Mesendoderm (in vitro differentiated cells): ENCODE measurements around the gene MCM8. TPM values are rescaled to one million over a fixed set of nuclear protein-coding genes. Genes with fewer than 3 reads are reported as not detected.
A peak's percentile ranks its signal among the peaks of the same experiment; 100 is the strongest.

ENCODE experiments used
- DNase-seq: peaks from one replicate; pipeline ENCODE4 v3.0.0; 2013
- H2AK5ac ChIP-seq: 2 replicates; pipeline ENCODE4 v1.6.1; 2013; ENCODE audit warnings: low read length, inconsistent platforms
- H2BK120ac ChIP-seq: 2 replicates; pipeline ENCODE4 v1.6.1; 2013; ENCODE audit warnings: low read depth, mild to moderate bottlenecking, low read length, moderate library complexity, mixed read lengths
- H2BK15ac ChIP-seq: replicated peaks from 2 replicates; pipeline ENCODE4 v1.6.1; 2013; ENCODE audit warnings: low read depth, mild to moderate bottlenecking, moderate library complexity
- H2BK5ac ChIP-seq: 2 replicates; pipeline ENCODE4 v1.6.1; 2013; ENCODE audit warnings: low read length, inconsistent platforms
- H3K18ac ChIP-seq: 2 replicates; pipeline ENCODE4 v1.6.1; 2013; ENCODE audit warnings: mild to moderate bottlenecking, low read length, mixed read lengths
- H3K23ac ChIP-seq: one replicate; pipeline ENCODE4 v1.6.1; 2013; ENCODE audit warnings: low read length
- H3K27ac ChIP-seq: 2 replicates; pipeline ENCODE4 v1.5.1; 2013; ENCODE audit warnings: low read depth, mild to moderate bottlenecking, inconsistent platforms, low read length, moderate library complexity
- H3K27me3 ChIP-seq: 2 replicates; pipeline ENCODE4 v1.6.1; 2013; ENCODE audit warnings: low read length, control low read depth, mild to moderate bottlenecking, inconsistent platforms; ENCODE audit not compliant: insufficient read depth, poor library complexity
- H3K36me3 ChIP-seq: 2 replicates; pipeline ENCODE4 v1.6.1; 2013; ENCODE audit warnings: low read length, inconsistent platforms; ENCODE audit not compliant: control insufficient read depth, insufficient read depth
- H3K4ac ChIP-seq: one replicate; pipeline ENCODE4 v1.6.1; 2013; ENCODE audit warnings: low read depth, mild to moderate bottlenecking, low read length, moderate library complexity
- H3K4me1 ChIP-seq: 2 replicates; pipeline ENCODE4 v1.6.1; 2013; ENCODE audit warnings: low read depth, low read length, inconsistent platforms; ENCODE audit not compliant: control insufficient read depth
- H3K4me2 ChIP-seq: 2 replicates; pipeline ENCODE4 v1.6.1; 2013; ENCODE audit warnings: low read length
- H3K4me3 ChIP-seq: 2 replicates; pipeline ENCODE4 v1.5.1; 2013; ENCODE audit warnings: mild to moderate bottlenecking, low read length
- H3K56ac ChIP-seq: one replicate; pipeline ENCODE4 v1.6.1; 2013; ENCODE audit warnings: low read length
- H3K79me1 ChIP-seq: 2 replicates; pipeline ENCODE4 v1.6.1; 2013; ENCODE audit warnings: low read length, inconsistent platforms
- H3K79me2 ChIP-seq: 2 replicates; pipeline ENCODE4 v1.6.1; 2013; ENCODE audit warnings: mild to moderate bottlenecking, low read length; ENCODE audit not compliant: control insufficient read depth, insufficient read depth
- H3K9ac ChIP-seq: 2 replicates; pipeline ENCODE4 v1.6.1; 2013; ENCODE audit warnings: low read length, inconsistent platforms
- H4K5ac ChIP-seq: one replicate; pipeline ENCODE4 v1.6.1; 2013; ENCODE audit warnings: low read length
- H4K8ac ChIP-seq: one replicate; pipeline ENCODE4 v1.6.1; 2013; ENCODE audit warnings: low read depth, mild to moderate bottlenecking, control low read depth, low read length, moderate library complexity
- WGBS: extraction: QIAGEN DNeasy Blood & Tissue Kit; methylation state at CpG from one replicate; pipeline ENCODE4 v1.1.7; 2013; ENCODE audit warnings: low lambda C conversion rate, missing lambda C conversion rate; ENCODE audit not compliant: insufficient coverage; ENCODE audit errors: extremely low coverage; 5-methylcytosine and 5-hydroxymethylcytosine counted together
- polyA plus RNA-seq, 2 experiments: library from polyadenylated mRNA; stranded (reverse); fragments of 200-250 nt; gene quantifications; one replicate each; pipeline ENCODE4 v1.2.3, GENCODE V29; 2013

The MCM8 gene
- polyA plus RNA-seq (2013, experiment 1 of 2): 25.0 TPM
- polyA plus RNA-seq (2013, experiment 2 of 2): 25.0 TPM

DNA sequence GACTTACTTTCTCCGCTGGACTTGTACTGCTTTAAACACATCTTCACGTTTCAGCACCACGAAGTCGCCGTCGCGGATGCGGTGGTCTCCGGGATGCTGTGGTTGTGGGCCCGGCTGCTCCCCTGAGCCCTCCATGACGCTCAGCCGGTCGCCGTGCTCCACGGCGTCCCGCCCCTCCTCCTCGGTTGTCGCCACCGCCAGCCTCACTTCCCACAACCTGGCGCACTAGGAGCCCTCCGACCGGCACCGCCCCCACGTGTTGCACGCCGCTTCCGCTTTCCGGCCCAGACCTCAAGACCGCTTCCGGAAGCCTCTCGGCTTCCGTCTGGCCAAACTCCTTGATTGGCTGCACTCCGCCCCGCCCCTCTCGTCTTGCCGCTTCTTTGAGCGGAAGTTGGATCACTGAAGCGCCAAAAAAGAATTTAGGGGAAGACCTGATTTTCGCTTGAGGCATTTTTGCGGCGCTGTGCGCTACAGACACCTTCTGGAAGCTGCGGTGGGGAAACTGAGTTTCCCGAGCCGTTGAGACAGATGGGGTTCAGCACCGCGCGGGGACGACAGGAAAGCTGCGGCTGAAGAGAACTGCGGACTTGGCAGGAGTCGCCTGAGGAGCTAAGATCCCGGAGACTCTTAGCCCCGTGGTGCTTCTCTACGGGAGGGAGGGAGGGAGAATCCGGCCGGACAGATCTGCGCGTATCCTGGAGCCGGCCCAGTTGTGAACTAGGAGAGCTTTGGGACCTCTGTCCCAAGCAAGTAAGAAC is at the start of gene MCM8, which contains the start of gene TRMT6:
MCM8 (plus strand) TSS at position 382 of the 761 bp plus-strand sequence. CDS start 1,364 bp downstream, outside the sequence.
TRMT6 (minus strand) TSS at position 263 of the 761 bp plus-strand sequence; CDS start at position 135, 128 bp downstream.
- Histone ChIP-seq H4K5ac (no peak within 1 kb of the TSS), H3K18ac (peak within 1 kb of the TSS; percentile 96), H3K79me1 (peaks cover 14% of the 10 kb centered on the region), H3K4me2 (peak within 1 kb of the TSS; percentile 88), H3K27me3 (no peaks in the 10 kb centered on the region), H3K23ac (no peak within 1 kb of the TSS), H2AK5ac (no peak within 1 kb of the TSS), H3K9ac (peak within 1 kb of the TSS; percentile 87), H4K8ac (no peak within 1 kb of the TSS), H2BK15ac (no peak within 1 kb of the TSS), H3K36me3 (peaks cover 4% of the 10 kb centered on the region), H3K4ac (peak within 1 kb of the TSS; percentile 78), H3K4me1 (peaks cover 3% of the 10 kb centered on the region), H2BK5ac (no peak within 1 kb of the TSS), H3K4me3 (peak within 1 kb of the TSS; percentile 95), H3K27ac (peak within 1 kb of the TSS; percentile 81), H3K79me2 (peaks cover 20% of the 10 kb centered on the region), H3K56ac (peak within 1 kb of the TSS; percentile 98), H2BK120ac (peak within 1 kb of the TSS; percentile 32)
- peak; percentile 99 for DNase-seq
- WGBS: no CpG with 5 or more reads among the region's 61 CpGs

GRCh38 chr20:5900908-5901307 is 49.5 kb upstream of the MCM8 start:
- H3K36me3 ChIP-seq: no peaks in the 10 kb centered on the region
- H3K4me2 ChIP-seq: no peak overlapping the region
- no peaks in the 10 kb centered on the region for H3K4me1 ChIP-seq
- H2BK120ac ChIP-seq: no peak overlapping the region
- no peak overlapping the region for H3K9ac ChIP-seq
- H2BK15ac ChIP-seq: no peak overlapping the region
- no peak for DNase-seq
- H3K18ac ChIP-seq: no peak overlapping the region
- H3K56ac ChIP-seq: no peak overlapping the region
- WGBS: no CpG with 5 or more reads among the region's 1 CpG
- H4K5ac ChIP-seq: no peak overlapping the region
- no peak overlapping the region for H4K8ac ChIP-seq
- no peak overlapping the region for H3K23ac ChIP-seq
- no peaks in the 10 kb centered on the region for H3K79me2 ChIP-seq
- H3K4me3 ChIP-seq: no peak overlapping the region
- no peak overlapping the region for H3K4ac ChIP-seq
- H2BK5ac ChIP-seq: no peak overlapping the region
- no peaks in the 10 kb centered on the region for H3K79me1 ChIP-seq
- no peaks in the 10 kb centered on the region for H3K27me3 ChIP-seq
- no peak overlapping the region for H2AK5ac ChIP-seq
- no peak overlapping the region for H3K27ac ChIP-seq

DNA sequence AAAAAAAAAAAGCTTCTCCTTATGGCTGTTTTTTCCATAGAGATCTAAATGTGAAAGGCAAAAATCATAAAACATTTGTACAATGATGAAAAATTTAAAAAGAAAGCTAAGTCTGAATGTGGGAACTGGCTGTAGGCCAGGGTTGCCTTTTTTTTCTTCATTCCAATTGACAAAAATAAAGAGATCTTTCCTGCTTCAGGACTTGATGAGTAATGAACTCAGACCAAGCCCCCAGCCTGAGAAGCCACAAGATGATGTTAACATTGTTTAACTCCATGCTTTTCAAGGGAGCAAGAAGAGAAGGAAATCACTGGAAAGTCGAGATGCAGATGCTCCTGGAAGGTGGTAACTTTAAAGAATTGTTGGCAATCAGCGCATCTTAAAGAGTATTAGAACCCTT is 41.5 kb upstream of the MCM8 start:
- H4K8ac ChIP-seq: no peak overlapping the region
- H3K56ac ChIP-seq: no peak overlapping the region
- no peaks in the 10 kb centered on the region for H3K36me3 ChIP-seq
- H3K23ac ChIP-seq: no peak overlapping the region
- H3K4ac ChIP-seq: no peak overlapping the region
- H3K4me2 ChIP-seq: no peak overlapping the region
- H3K9ac ChIP-seq: no peak overlapping the region
- no peak overlapping the region for H2BK5ac ChIP-seq
- no peaks in the 10 kb centered on the region for H3K79me2 ChIP-seq
- H3K18ac ChIP-seq: no peak overlapping the region
- H2AK5ac ChIP-seq: no peak overlapping the region
- no peak overlapping the region for H3K4me3 ChIP-seq
- no peaks in the 10 kb centered on the region for H3K27me3 ChIP-seq
- no peak overlapping the region for H2BK120ac ChIP-seq
- H3K27ac ChIP-seq: no peak overlapping the region
- H3K79me1 ChIP-seq: no peaks in the 10 kb centered on the region
- DNase-seq: no peak
- peaks cover 2% of the 10 kb centered on the region for H3K4me1 ChIP-seq
- no peak overlapping the region for H4K5ac ChIP-seq
- no CpG with 5 or more reads among the region's 2 CpGs for WGBS
- no peak overlapping the region for H2BK15ac ChIP-seq

GRCh38 chr20:5910186-5910585 is 40.3 kb upstream of the MCM8 start:
- no peaks in the 10 kb centered on the region for H3K36me3 ChIP-seq
- H3K27me3 ChIP-seq: no peaks in the 10 kb centered on the region
- H2BK15ac ChIP-seq: no peak overlapping the region
- no peak overlapping the region for H3K9ac ChIP-seq
- H2BK5ac ChIP-seq: no peak overlapping the region
- no CpG with 5 or more reads among the region's 6 CpGs for WGBS
- H3K4me2 ChIP-seq: no peak overlapping the region
- H3K18ac ChIP-seq: no peak overlapping the region
- no peak overlapping the region for H4K5ac ChIP-seq
- H3K79me2 ChIP-seq: no peaks in the 10 kb centered on the region
- H2AK5ac ChIP-seq: no peak overlapping the region
- H3K79me1 ChIP-seq: no peaks in the 10 kb centered on the region
- peaks cover 2% of the 10 kb centered on the region for H3K4me1 ChIP-seq
- no peak overlapping the region for H3K27ac ChIP-seq
- H3K4me3 ChIP-seq: no peak overlapping the region
- no peak for DNase-seq
- no peak overlapping the region for H3K56ac ChIP-seq
- no peak overlapping the region for H2BK120ac ChIP-seq
- no peak overlapping the region for H3K4ac ChIP-seq
- no peak overlapping the region for H3K23ac ChIP-seq
- no peak overlapping the region for H4K8ac ChIP-seq

- WGBS: no CpG with 5 or more reads among the region's 2 CpGs
- no peaks in the 10 kb centered on the region for H3K79me2 ChIP-seq
- no peak overlapping the region for H3K4me2 ChIP-seq
- no peak overlapping the region for H3K27ac ChIP-seq
- no peaks in the 10 kb centered on the region for H3K79me1 ChIP-seq
- DNase-seq: no peak
- H3K27me3 ChIP-seq: no peaks in the 10 kb centered on the region
- H3K4ac ChIP-seq: no peak overlapping the region
- H3K4me1 ChIP-seq: peaks cover 2% of the 10 kb centered on the region
- no peak overlapping the region for H3K56ac ChIP-seq
- no peak overlapping the region for H3K23ac ChIP-seq
- no peak overlapping the region for H4K8ac ChIP-seq
- no peak overlapping the region for H2BK5ac ChIP-seq
- no peak overlapping the region for H2AK5ac ChIP-seq
- H3K36me3 ChIP-seq: no peaks in the 10 kb centered on the region
- no peak overlapping the region for H3K4me3 ChIP-seq
- H4K5ac ChIP-seq: no peak overlapping the region
- H2BK120ac ChIP-seq: no peak overlapping the region
- no peak overlapping the region for H2BK15ac ChIP-seq
- H3K18ac ChIP-seq: no peak overlapping the region
- no peak overlapping the region for H3K9ac ChIP-seq
These were observed 37.3 kb upstream of the MCM8 start for GRCh38 chr20:5913166-5913565.
